Myocyte (in vitro differentiated cells): ENCODE data around the gene ABCB6. TPM values are rescaled to one million over a fixed set of nuclear protein-coding genes. Genes with fewer than 3 reads are reported as not detected.

Source experiments
- DNase-seq: peaks from one replicate; pipeline ENCODE4 v3.0.0-alpha.2; 2012; ENCODE audit warnings: low read depth
- total RNA-seq: library from RNA; depleted of rRNA; stranded (reverse); fragments of >200 nt; gene quantifications from 2 replicates; pipeline ENCODE4 v1.2.3, GENCODE V29; 2014

Gene ABCB6
- total RNA-seq, 1 donor from 2014 or later = 46.2 TPM

- peak; percentile 93 for DNase-seq
Measured at GRCh38 chr2:219171231-219171651, 47.5 kb downstream of the ABCB6 start.

GRCh38 chr2:219169930-219170654 is 48.7 kb downstream of the ABCB6 start, which contains the start of gene SLC23A3:
SLC23A3 (minus strand) TSS chr2:219170029; CDS start chr2:219169984, 45 bp downstream.
- no peak for DNase-seq

GRCh38 chr2:219168932-219169331 is 49.8 kb downstream of the ABCB6 start:
- no peak for DNase-seq

GRCh38 chr2:219168526-219168925 is 50.2 kb downstream of the ABCB6 start:
- DNase-seq = no peak

- DNase-seq = no peak
Measured at GRCh38 chr2:219167997-219168396, 50.8 kb downstream of the ABCB6 start.

GRCh38 chr2:219165058-219165911 is 53.5 kb downstream of the ABCB6 start:
- no peak for DNase-seq

- DNase-seq = no peak
Measured at GRCh38 chr2:219163156-219163555, 55.6 kb downstream of the ABCB6 start.

GRCh38 chr2:219161097-219161496 is 57.7 kb downstream of the ABCB6 start:
- DNase-seq = no peak

- DNase-seq = peak; percentile 95
Measured at GRCh38 chr2:219160186-219161017, 58.4 kb downstream of the ABCB6 start, which contains the start of gene NHEJ1. NHEJ1 (minus strand) TSS chr2:219160815; CDS start chr2:219158362, 2,453 bp downstream.

Other genes starting within 250 kb of the ABCB6 start
- not detected in 2 replicates for gene FEV, start 233.8 kb downstream of the ABCB6 start, total RNA-seq
- gene CRYBA2, start 225.5 kb downstream of the ABCB6 start, total RNA-seq = not detected in 2 replicates
- gene CFAP65, start 177.4 kb downstream of the ABCB6 start, total RNA-seq = 0.05 TPM in 1 of 2 replicates, not detected in the other
- gene IHH, start 158.0 kb downstream of the ABCB6 start, total RNA-seq = not detected in 2 replicates
- 13.6 and 14.3 TPM in 2 replicates for gene NHEJ1, start 58.1 kb downstream of the ABCB6 start, total RNA-seq
- gene SLC23A3, start 48.9 kb downstream of the ABCB6 start, total RNA-seq = 0.26 TPM in 1 of 2 replicates, not detected in the other
- 28.9 and 35.2 TPM in 2 replicates for gene CNPPD1, start 42.0 kb downstream of the ABCB6 start, total RNA-seq
- gene RETREG2, start 40.7 kb downstream of the ABCB6 start, total RNA-seq = 68.9 and 76.6 TPM in 2 replicates
- 43.0 and 50.1 TPM in 2 replicates for gene ZFAND2B, start 12.2 kb downstream of the ABCB6 start, total RNA-seq
- gene ATG9A, start 10.7 kb upstream of the ABCB6 start, total RNA-seq = 97.6 and 108 TPM in 2 replicates
- gene ANKZF1, start 10.8 kb upstream of the ABCB6 start, total RNA-seq = 27.9 and 36.4 TPM in 2 replicates
- gene GLB1L, start 26.5 kb upstream of the ABCB6 start, total RNA-seq = 3.5 and 4.6 TPM in 2 replicates
- 18.3 and 19.4 TPM in 2 replicates for gene STK16, start 26.5 kb upstream of the ABCB6 start, total RNA-seq
- 0.11 TPM in 1 of 2 replicates, not detected in the other for gene TUBA4B, start 34.3 kb upstream of the ABCB6 start, total RNA-seq
- gene TUBA4A, start 35.0 kb upstream of the ABCB6 start, total RNA-seq = 120 and 128 TPM in 2 replicates
- gene DNAJB2, start 60.4 kb upstream of the ABCB6 start, total RNA-seq = 40.1 and 80.0 TPM in 2 replicates
- 0.24 and 0.68 TPM in 2 replicates for gene PTPRN, start 90.4 kb upstream of the ABCB6 start, total RNA-seq
- not detected in 2 replicates for gene RESP18, start 113.8 kb upstream of the ABCB6 start, total RNA-seq
- gene DNPEP, start 169.0 kb upstream of the ABCB6 start, total RNA-seq = 61.4 and 65.3 TPM in 2 replicates
- 10,265 and 13,585 TPM in 2 replicates for gene DES, start 199.4 kb upstream of the ABCB6 start, total RNA-seq
- gene SPEG, start 215.9 kb upstream of the ABCB6 start, total RNA-seq = 78.0 and 79.8 TPM in 2 replicates